CD4-positive, alpha-beta T cell treated with Interleukin-2 at 100 ng/mL for 4 hours (primary cell): ENCODE measurements around the gene SLC15A3.
A peak's percentile ranks its signal among the peaks of the same experiment; 100 is the strongest.

Source experiments
- DNase-seq: peaks from one replicate; pipeline ENCODE4 v3.0.0-alpha.2; 2020; ENCODE audit warnings: low spot score

SLC15A3 gene

DNA sequence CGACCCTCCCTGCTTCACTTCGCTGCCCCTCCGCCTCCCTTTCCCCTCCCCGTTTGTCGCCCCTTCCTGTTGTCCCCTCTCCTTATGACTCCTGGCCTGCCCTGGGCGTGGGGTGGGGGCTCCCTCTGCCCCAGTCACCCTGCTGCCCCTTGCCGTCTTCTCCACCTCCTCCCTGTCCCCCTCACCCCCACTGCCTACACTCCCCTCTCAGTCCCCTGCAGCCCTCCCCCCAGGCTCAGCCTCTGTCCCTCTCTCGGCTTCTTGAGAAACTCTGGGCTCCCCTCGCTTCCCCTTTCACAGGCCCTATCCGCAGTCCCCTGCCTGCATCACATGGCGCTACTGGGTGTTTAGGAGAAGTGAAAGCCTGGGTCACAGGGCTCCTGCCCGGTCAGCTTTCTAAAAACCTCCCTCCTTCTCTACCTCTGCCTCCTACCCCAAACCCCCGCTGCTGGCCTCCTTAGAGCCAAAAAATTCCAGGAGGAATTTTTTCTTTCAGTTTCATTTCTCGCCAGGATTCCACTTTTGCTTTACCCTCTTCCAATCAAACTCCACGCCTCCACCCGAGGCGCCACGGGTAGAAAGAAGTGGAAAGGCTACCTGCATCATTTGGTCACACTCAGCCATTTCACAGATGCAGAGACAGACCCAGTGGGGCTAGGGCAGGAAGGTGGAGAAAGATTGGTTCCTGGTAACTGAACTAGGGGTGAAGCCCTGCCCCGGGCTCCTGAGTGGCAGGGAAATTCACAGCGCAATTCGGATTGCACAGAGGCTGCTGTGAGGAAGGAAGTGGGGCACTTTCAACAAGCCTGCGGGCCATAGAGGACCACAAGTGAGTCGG lies at the start of gene SLC15A3:
Gene SLC15A3, minus strand, starts transcription at position 273 of the 838 bp plus-strand sequence. CDS start 625 bp downstream, outside the sequence.
- no peak for DNase-seq

DNA sequence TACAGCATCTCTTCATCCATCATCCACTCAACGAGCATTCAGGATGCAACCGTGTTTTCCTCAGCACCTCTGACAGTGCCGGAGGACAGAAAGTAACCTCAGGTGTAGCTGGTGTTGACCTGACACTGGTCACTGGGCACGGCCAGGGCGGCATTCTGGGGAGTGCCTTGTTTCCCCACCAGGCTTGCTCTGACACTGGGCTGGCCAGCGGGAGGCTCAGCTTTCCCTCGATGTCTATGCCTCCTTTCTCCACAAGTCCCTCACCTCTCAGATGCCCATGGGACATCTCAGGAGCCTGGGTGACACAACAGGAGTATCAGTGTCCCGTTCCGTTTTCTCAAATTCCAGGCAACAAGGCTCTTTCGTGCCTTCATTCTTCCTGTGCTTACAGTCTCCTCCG lies 48.5 kb upstream of the SLC15A3 start:
- DNase-seq: no peak

DNA sequence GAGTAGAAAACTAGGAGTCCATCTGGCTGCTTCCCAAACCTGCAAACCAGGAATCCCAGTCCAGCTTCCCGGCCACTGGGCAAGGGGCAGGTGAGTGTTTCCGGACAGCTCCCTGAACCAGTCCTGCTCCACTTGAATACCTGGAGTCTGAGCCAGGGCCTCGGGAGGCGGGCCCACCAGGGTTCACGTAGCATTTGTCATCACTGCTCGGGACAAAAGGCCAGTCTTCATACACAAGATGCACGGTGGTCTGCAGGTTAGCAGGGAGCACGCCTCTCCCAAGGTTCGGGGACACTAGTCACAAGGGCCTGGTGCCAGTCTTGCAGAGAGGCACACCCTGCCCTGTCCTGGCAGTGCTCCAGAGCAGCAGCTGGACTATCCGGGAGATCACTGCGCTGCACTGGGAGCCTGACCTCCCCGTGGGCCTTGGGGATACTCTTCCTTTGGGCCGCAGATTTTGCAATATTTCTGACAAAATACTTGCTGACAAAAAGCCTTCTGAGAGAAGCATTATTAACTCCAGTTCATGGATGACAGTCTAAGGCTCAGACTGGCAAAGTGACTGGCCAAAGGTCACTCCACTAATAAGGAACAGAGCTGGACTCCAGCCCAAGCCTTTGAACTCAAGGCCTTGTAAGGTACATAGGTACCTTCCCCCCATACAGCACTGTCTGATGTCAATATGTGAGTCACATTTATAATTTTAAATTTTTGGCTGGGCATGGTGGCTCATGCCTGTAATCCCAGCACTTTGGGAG lies 44.6 kb upstream of the SLC15A3 start:
- no peak for DNase-seq

DNA sequence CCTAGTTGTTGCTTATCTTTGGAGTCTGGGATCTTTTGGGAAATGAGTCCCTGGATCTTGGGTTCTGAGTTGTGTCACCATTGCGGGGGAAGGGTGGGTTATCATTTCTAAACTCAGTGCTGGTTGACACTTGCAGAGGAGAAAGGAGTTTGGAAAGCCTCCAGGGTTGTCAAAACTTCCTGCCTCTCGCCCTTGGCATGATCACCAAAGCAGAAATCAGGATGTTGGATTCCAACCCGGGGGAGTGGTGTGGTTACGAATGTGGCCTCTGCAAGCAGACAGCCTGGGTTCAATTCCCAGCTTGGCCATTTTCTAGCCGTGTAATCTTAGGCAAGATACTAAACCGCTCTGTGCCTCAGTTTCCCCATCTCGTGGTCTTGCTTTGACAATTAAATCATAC lies 43.8 kb upstream of the SLC15A3 start:
- DNase-seq: no peak

DNA sequence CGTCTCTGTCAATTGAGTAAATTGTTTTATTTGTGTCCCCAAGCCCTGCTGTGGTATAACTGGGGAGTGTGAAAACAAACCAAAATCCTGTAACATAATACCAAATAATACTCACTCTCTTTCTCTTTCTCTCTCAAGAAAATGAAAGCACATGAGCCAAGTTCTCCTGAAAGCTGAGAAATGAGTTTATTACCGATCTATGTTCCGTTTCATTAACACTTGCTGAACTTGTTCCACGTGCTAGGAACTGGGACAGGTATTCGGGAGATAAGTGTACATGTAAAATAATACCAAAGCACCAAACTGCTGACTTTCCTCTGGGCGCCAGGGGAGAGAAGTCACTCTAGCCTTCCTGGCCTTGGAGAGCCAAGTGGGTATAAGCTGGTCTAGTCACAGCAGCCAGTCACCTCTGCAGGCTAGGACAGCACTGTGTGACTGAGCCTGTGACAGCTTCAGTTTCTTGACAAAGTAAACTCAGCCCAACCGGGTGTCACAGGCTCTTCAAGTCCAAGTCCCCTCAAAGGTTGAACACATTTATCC lies 42.6 kb upstream of the SLC15A3 start:
- peak; percentile 26 for DNase-seq

DNA sequence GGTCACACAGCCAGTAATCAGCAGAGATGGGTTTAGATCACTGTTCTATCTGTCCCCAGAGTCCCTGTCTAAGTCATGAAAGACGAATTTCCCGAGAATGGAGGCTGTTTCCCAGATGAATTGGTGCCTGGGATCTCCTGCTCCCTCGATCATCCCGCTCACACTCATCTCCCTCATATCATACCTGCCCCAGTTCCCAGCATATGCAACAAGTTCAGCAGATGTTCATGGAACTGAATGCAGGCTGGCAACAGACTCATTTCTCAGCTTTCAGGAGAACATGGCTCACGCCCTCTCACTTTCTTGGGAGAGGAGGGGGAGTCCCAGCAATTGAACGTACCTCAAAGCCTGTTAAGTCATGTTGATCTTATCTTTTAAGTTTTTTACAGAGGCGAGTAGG lies 41.6 kb upstream of the SLC15A3 start:
- DNase-seq: no peak

DNA sequence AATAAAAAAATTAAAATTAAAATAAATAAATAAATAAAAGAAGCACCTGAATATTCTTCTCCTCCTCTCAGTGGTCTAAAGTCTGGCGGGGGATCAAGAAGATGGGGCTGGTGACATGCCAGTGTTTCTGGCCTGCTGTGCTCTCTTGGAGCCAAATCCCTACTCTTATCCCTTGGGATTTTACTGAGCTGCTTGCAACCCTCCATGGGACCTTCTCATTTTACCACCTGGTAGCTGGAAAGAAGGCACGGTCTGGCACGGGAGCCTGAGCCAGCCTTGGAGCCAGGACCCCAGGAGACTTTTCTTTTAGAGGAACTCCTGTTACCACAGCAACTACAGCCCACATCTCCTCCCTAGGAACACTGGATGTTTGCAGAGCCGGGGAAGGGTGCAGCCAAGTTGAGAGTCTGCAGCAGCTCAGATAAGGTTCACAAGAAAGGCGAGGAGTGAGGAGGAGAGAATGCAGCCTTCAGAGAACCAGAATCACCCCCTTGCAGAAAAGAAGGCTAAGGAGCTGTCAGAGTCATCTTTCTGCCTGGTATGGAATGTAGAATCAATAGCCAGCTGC lies 41.0 kb upstream of the SLC15A3 start:
- DNase-seq: no peak

DNA sequence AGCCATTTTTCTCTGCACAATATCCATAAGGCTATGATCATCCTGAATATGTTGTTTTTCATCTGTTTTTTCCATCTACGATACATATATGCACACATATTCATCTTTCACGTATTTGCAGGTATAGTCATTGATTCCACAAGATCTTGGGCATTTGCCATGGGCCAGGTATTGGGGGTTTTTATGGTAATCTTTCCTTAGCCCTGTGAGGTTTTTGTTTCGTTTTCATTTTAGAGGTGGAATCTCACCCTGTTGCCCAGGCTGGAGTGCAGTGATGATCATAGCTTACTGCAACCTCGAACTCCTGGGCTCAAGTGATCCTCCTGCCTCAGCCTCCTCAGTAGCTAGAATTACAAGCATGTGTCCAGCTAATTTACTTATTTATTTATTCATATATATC lies 39.5 kb upstream of the SLC15A3 start:
- DNase-seq: peak; percentile 32

DNA sequence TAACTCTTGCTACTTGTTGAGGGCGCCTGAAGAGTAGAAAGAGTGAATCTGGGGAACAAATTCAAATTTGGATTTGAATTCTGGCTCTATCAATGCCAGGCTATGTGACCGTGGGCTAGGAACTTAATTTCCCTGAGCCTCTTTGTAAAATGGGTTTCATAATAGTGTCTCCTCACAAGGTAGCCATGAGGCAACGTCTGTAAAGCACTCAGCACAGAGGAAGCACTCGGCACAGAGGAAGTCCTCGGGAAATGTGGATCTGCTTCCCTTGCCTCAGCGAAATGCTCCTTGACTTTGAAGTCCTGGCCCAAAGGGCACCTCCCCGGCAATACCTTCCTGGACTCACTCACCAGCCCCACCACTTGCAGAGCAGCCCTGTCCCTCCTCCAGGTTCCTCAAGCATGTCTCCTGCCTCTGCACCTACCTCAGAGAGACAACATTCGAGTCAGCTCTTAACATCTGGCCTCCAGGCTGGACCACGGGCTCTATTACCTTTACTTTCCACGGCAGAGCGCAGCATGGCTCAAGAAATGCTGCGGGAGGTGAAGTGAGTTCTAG lies 37.2 kb upstream of the SLC15A3 start:
- DNase-seq: no peak

DNA sequence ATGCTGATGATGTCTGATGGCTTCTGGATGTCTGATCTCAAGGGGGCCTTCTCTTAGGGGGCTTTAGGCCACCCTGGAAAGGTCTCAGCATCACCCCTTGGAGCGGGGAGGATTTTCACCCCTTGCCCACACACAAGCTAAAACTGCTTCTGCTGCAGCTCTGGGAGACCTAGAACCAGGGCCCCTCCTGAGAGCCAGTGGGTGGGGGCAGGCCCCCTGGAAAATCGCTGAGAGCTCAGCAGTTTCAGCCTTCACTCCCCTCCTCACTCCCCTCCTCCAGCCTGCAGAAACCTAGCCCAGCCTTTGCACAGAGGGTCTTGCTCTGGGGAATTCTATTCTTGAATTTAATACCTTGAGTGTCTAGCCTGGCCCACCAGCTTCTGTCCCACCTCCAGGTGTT lies 36.7 kb upstream of the SLC15A3 start:
- DNase-seq: no peak

DNA sequence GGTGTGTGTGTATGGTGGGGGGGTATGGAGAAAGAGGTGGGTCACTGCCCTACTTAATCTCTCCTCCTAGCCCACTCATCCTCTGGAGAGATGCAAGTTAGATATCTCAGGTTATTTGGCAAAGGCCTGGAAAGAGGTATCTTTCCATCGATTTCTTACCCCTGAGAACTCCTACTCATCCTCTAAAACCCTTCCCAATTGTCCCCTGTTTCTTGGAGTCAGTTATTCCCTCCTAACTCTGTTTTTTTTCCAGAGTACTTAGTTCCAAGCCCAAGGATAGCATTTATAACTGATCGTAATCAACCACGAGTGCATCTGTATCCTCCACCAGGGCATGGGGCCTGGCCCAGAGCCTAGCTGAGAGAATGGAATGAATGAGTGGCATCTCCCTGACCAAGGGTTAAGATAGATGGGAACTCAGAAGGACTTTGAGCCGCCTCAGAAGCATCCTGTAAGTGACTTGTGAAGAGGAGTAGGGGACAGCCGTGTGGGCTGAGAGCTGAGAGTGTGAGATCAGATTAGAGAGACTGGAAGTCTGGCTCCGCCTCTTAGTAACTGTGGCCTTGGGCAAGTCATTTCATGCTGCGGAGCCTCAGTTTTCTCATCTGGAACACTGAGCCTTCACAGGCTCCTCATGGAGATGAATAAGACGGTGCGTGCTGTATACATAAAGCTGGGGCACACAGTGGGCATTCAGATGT lies 35.8 kb upstream of the SLC15A3 start:
- peak; percentile 55 for DNase-seq

DNA sequence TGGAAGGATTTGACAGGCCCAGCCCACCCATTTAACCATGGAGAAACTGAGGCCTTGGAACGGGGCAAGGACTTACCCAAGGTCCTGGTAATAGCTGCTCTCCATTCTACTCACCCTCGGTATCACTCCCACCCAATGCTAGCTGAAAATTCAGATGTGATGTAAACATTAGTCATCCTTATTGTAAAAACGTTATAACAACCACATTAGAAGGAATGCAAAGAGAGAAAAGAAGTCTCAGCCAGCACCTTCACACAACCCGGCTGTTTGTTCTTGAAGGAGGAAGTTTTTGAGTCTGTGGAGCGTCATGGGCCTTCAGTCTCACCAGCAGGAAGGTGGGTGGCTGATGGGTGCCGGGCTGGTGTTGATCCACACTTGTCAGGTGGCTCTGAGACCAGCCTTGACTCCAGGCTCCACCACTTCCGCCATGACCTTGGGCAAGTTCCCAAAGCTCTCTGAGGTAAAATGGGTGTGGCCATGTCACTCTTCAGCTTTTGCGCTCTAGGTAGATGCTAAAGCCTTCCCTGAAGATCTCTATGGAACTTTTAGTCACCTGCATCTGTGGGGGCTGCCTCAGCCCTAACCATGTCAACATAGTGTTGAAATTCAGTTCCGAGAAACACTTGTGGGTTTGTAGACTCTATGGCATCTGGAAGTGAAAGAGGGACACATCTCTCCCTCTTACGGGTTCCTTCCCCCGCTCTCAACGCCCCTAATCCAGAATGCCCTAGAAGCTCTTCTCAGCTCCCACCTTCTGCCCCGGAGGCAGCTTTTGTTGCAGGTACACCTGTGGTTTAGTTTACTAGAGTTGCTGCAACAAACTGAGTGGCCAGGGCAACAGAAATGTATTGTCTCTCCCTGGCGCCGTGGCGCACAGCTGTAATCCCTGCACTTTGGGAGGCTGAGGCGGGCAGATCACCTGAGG lies 34.3 kb upstream of the SLC15A3 start:
- peak; percentile 95 for DNase-seq

DNA sequence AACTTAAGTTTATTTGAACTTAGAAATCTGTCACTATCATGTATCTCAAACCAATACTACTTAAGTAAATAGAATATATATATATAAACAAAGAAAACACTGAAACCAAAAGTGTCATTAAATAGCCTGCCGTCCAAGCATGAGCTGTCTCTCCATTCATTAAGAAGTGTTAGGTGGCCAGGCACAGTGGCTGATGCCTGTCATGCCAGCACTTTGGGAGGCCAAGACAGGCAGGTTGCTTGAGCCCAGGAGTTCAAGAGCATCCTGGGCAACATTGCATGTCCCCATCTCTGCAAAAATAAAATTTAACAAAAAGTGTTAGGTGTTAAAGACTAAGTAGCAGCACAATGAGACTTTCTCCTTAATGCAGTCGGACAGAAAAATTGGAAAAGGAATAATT lies 33.5 kb upstream of the SLC15A3 start:
- no peak for DNase-seq

DNA sequence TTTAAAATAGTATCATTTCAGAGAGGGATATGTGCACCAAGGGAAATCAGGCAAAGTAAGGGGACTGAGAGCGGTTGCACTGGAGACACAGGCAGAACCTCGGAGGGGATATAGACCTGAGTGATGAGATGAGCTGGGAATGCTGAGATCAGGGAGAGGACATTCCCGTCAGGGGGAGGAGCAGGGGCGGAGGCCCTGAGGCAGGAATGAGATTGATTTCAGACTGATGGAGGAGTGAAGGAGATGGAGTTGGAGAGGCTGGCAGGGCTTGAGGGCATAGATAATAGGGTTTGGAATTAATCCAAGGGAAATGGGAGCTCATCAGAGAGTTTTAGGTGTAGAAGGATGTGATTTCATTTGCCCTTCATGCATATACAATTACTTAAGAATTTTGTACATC lies 32.7 kb upstream of the SLC15A3 start:
- no peak for DNase-seq

DNA sequence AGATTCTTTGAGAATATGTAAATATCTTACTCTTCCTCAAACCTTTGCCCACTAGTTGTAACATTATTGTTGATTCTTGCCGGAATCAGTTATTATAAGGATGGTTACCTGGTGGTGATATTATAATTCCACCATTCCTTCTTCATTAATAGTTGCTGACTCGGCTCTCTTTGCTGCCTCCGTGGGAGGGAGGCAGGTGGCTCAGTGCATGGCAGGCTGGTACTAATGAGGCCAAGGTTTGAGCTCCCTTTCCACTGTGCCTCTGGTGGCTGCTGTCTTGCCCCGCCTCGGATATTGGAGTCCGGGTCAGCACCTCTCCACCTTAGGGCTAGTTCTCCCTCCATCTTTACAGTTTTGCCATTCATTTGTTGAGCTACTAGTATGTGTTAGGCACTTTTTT lies 32.2 kb upstream of the SLC15A3 start:
- no peak for DNase-seq

DNA sequence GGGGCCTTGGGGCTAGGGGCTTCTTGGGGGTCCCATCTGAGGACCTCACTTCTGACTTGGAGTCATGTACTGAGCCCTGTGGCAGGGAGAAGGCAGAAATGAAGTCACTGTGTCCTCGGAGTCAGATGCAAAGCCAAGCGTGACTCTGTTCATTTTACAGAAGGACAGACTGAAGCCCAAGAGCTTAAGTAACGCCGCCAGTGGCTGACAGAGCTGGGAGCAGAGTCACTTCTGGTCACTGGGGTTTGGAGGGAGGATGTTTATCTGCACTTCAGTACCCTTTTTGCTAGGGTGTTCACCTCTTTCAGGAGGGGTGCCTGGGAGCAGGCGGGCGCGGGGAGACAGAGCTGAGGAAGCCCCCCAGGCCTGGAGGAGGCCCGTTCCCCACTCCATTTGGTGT lies 30.2 kb upstream of the SLC15A3 start:
- DNase-seq: peak; percentile 35

DNA sequence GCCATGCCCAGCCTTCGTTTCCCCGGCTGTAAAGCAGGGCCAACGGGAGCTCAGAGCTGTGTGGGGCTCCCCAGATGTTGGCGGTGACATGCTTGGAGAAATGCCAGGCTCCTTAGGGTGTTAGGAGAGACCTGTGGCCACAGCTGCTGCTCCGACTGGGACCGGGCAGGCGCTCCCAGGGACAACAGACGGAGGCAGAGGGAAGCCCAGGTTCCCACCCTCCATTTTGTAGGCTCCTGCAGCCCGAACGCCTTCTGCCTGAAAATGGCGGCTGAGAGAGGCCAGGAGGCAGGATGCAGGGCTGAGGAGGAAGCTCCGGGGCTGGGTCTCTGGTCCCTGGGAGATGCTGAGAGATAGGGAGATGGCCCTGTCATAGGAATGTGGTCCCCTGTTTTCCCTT lies 29.5 kb upstream of the SLC15A3 start:
- DNase-seq: no peak

DNA sequence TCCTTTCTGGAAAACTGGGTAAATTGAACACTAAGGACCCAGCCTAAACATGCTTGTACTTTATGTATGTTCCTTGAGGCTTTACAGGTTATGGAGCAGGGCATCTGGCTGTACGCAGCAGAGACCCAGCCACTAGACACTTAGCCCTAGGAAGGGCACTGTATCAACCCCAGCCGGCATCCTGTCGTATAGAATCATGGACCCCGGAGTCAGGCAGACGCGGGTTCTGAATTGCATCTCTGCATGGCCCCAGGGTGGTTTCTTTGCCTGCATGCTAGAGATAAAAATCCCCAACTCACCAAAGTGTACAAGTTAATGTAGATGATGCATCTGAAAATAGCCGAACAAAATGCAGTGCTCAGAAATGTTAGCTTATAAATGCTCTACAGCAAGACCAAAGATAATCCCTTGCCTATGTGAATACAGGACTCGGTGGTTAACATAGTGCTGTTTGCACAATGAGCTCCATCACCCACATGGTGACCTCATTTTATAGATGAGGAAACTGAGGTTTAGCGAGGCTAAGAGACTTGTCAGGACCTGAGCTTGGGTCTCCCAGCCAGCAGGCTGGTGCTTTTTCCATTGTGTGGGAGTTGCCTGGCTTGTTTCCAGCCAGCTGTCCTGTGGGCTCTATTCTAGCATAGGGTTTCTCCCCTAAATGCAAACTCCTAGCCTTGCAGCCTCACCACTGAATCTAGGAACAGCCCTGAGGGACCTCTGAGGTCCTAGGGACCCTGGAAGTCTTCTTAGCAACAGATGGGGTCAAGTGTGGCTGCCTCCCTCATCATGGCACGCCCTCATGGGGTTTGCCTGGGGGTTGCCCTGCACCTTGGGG lies 26.8 kb upstream of the SLC15A3 start:
- peak; percentile 57 for DNase-seq

DNA sequence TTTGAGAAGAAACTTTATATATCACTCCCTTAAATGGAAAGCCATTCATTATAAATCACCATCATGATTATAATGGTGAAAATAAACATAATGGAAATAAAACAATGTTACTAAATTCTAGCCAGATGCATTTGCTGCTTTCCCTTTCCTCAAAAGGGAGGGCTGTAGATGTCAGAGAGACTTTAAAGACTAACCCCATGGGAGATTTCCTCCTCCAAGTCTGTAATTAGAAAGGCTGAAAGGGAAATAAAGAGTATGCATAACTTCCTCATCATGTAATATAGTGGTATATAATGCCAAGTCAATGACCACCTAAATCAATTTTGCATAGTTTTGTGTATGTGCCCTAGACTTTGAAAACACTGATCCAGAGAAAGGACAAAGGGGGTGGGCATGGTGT lies 25.9 kb upstream of the SLC15A3 start:
- DNase-seq: no peak

DNA sequence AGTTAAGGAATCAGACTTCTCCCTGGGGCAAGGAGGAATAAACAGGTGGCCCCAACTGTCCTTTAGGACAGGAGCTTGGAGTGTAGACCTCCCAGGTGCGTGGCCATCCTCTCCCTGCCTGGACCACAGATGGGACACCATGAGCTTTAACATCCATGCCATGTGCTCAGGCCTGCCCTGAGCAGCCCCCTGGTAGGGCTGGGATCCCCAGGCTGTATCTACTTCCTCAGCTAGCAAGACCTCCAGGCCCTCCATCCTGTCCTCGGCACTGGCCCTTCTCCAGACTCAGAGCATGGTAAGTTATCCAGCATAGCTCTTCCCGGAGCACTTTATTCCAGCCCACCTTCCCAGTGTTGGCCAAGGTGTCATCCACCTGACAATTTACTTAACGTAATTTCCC lies 25.2 kb upstream of the SLC15A3 start:
- DNase-seq: no peak
